ENCODE measurements around the gene SOWAHB. TPM values are rescaled to one million over a fixed set of nuclear protein-coding genes. Genes with fewer than 3 reads are reported as not detected.

The SOWAHB gene
- polyA plus RNA-seq, 1 of the 3 experiments (the other 2 are of a cell fraction) = 0.05 TPM

- Histone ChIP-seq H3K9me3 (no peaks in the 10 kb centered on the region), H3K4me2 (no peak overlapping the region), H3K36me3 (replicated peaks in 1 of 2; ENCODE audit: control insufficient read depth in 1 of 2, insufficient read depth in 2 of 2, low read length in 1 of 2) (peaks cover 0 to 17% of the 10 kb centered on the region in 2 experiments), H3K27ac (ENCODE audit: low read depth in 2 of 2, low read length in 1 of 2) (no peak overlapping the region), H3K4me3 (ENCODE audit: low read depth in 2 of 2, low read length in 1 of 2) (no peak overlapping the region), H2AFZ (ENCODE audit: low read depth) (no peak overlapping the region), H3F3A (replicated peaks; ENCODE audit: insufficient read depth) (peaks cover under 1% of the 10 kb centered on the region), H3K9ac (no peak overlapping the region), H3K4me1 (ENCODE audit: control insufficient read depth in 1 of 2, insufficient read depth in 2 of 2, low read depth in 1 of 2, low read length in 1 of 2) (peaks cover 0 to 5% of the 10 kb centered on the region in 2 experiments; a peak in 2 of 4 replicates), H4K20me1 (ENCODE audit: insufficient read depth) (no peaks in the 10 kb centered on the region), H3K79me2 (ENCODE audit: insufficient read depth) (no peaks in the 10 kb centered on the region), H3K9me2 (no peaks in the 10 kb centered on the region), H3K27me3 (ENCODE audit: insufficient read depth) (no peaks in the 10 kb centered on the region)
- TF ChIP-seq YY1 (IDR thresholded peaks at IDR 0.05; ENCODE audit: low read depth) = no peak
- no peak for TF ChIP-seq TAF1 (IDR thresholded peaks at IDR 0.05; ENCODE audit: borderline replicate concordance, low read depth, low read length)
- no peak for TF ChIP-seq FOSL2 (IDR thresholded peaks at IDR 0.05; ENCODE audit: borderline replicate concordance, low read depth)
- no peak for TF ChIP-seq RXRA (IDR thresholded peaks at IDR 0.05; ENCODE audit: borderline replicate concordance, low read depth)
- TF ChIP-seq EZH2phosphoT487 (IDR thresholded peaks at IDR 0.05; ENCODE audit: borderline replicate concordance, low read depth) = no peak
- no peak for TF ChIP-seq NRF1 (IDR thresholded peaks at IDR 0.05; ENCODE audit: low read depth, low read length)
- TF ChIP-seq MXI1 (IDR thresholded peaks at IDR 0.05; ENCODE audit: low read depth, low read length) = no peak
- TF ChIP-seq GABPA (IDR thresholded peaks at IDR 0.05; ENCODE audit: low read depth) = no peak
- TF ChIP-seq MAX (IDR thresholded peaks at IDR 0.05; ENCODE audit: low read depth) = no peak
- no peak for TF ChIP-seq FOXM1 (IDR thresholded peaks at IDR 0.05; ENCODE audit: low read depth)
- no peak for TF ChIP-seq RAD21 (IDR thresholded peaks at IDR 0.05; ENCODE audit: low read length)
- no peak for TF ChIP-seq MEF2A (IDR thresholded peaks at IDR 0.05; ENCODE audit: borderline replicate concordance, low read depth)
- no peak for TF ChIP-seq JUND (IDR thresholded peaks at IDR 0.05)
- no peak for TF ChIP-seq CHD2 (IDR thresholded peaks at IDR 0.05; ENCODE audit: low read length, partially characterized antibody)
- TF ChIP-seq SMC3 (IDR thresholded peaks at IDR 0.05; ENCODE audit: low read depth, low read length) = no peak
- TF ChIP-seq RFX5 (IDR thresholded peaks at IDR 0.05; ENCODE audit: low read length) = no peak
- TF ChIP-seq ZBTB33 (IDR thresholded peaks at IDR 0.05; ENCODE audit: borderline replicate concordance, low read depth) = no peak
- TF ChIP-seq CTCF (IDR thresholded peaks at IDR 0.05) = no peak
- TF ChIP-seq TEAD4 (IDR thresholded peaks at IDR 0.05; ENCODE audit: borderline replicate concordance, insufficient read depth) = no peak
- no peak for TF ChIP-seq PBX3 (IDR thresholded peaks at IDR 0.05)
- DNase-seq = no peak
- WGBS (ENCODE audit: low lambda C conversion rate) = 83% methylated on average over 2 of the region's 2 CpGs
- POLR2A ChIA-PET = no interaction called here
- CTCF ChIA-PET = no interaction called here
Observed at GRCh38 chr4:76939184-76939583, 41.2 kb upstream of the SOWAHB start.

All from SK-N-SH (cell line).